HG03196 (cell line): ENCODE data around the gene PMEPA1.
"Not testable (repeated sequence)": the region's sequence is repeated elsewhere in the genome, so short reads cannot be mapped to it uniquely, and the experiment has no call there.

Experiments
- ATAC-seq: cut with Tn5 transposase; IDR thresholded peaks from one replicate; pipeline ENCODE4 v1.9.1; 2021; ENCODE audit not compliant: unreplicated experiment

Gene PMEPA1

DNA sequence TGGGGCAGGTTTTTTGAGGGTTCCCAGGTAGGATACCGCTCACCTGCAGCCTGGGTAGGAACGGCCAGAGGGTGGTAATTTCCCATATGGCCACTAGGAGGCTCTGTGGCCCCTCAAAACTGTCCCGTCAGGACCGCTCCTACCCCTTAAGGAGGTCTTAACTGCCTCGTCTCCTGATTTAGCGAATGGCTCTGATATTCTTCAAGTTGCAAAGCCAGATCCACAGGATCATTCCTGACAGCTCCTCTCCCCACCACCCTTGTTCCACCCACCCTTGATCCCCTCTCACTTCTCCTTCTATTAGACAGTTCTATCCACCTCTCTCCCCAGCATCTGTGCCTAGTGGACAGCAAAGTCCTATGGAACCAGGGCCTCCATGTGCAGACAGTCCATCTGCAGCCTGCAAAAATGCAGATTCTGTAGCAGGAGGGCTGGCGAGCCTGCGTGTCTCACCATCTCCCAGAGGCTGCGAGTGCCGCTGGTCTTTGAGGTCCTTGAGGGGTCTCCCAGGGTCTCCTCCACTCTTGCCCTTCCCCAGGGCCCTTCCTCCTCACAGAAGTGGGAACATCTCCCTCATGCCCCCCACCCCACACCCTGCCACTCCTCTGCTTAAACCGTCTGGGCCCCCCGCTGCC is 55.3 kb downstream of the PMEPA1 start:
- peak; percentile 67 for ATAC-seq

- no peak for ATAC-seq
Observed at GRCh38 chr20:57653910-57654309, 55.9 kb downstream of the PMEPA1 start.

- no peak for ATAC-seq
Observed at GRCh38 chr20:57653546-57653900, 56.3 kb downstream of the PMEPA1 start.

GRCh38 chr20:57652606-57653545 is 56.9 kb downstream of the PMEPA1 start:
- no peak for ATAC-seq

DNA sequence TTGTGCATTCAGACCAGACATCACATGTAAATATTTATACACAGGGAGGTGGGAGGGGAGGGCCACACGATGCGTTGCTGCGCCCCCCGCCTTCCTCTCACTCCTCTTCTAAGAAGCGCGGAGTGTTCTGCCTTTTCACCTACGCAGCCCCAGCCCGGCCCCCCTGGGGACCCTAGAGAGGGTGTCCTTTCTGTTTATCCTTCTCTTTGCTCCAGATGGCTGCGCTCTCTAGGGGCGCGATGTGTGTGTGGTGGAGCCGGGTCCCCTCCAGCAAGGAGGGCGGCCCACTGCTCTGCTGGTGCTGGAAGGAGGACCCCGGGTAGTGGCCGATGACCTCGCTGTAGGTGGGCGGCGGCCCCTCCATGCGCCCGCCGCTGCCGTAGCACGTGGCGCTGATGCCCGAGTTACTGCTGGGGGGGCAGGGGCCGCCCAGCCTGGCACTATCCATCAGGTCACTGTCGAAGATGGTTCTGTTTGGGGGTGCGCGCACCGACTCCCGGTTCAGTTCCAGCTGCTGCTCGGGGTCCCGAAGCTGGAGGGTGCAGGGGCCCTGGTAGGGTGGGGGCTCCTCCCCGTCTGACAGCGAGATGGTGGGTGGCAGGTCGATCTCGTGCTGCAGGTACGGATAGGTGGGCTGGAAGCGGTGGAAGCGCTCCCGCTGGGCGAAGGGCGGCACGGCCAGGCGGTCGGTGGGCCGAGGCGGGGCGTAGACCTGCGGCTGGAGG is 57.8 kb downstream of the PMEPA1 start:
- no peak for ATAC-seq

DNA sequence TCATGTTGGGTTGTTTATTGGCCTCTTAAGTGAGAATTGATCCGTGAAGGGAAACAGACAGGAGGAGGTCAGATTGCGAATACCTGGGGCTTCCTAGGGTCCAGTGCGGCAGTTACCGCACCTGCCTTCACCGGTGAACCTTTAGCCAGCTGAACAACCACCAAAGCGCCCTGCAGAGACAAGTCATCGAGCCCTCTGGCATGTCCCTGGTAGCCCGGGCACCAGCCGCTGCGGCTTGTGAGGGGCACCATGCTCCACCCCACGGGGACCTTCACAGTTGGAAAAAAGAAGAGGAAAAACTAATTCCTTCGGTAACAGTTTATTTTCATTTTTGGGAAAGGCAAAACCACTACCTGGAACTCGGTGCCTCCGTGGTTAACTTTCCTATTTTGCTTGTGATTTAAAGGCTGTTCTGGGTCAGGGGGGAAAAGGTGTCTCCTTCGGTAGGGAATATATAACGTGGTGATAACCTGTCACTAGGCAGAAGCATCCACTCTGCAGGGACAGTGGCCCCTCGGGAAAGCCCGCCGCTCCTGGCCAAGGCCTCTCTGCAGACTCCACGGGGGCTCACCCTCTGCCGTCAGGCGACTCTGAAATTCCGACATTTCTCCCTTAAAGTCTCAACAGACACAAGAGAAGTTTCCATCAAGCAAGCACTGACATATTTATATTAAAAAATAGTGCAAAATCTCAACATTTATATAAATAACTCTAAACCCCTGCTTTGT is 58.9 kb downstream of the PMEPA1 start:
- ATAC-seq, result no peak

- ATAC-seq, result no peak
Observed at GRCh38 chr20:57650266-57650665, 59.5 kb downstream of the PMEPA1 start.

DNA sequence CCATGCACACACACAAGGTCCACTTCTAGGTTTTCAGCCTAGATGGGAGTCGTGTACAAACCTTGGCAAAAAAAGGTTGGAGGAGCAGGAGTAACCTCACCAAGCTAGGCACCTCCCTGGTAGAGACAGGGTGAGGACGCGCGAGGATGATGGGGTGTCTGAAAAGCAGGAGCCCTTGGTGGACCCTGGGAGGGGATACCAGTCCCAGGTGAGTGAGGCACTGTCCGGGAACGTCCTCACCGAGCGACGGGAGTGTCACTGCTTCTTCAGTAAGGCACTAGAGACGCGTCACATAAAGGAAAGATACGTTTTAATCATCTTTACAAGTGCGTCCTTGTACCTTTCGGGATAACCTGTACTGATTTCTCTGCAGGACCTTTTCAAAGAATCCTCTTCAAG is 60.2 kb downstream of the PMEPA1 start:
- no peak for ATAC-seq

DNA sequence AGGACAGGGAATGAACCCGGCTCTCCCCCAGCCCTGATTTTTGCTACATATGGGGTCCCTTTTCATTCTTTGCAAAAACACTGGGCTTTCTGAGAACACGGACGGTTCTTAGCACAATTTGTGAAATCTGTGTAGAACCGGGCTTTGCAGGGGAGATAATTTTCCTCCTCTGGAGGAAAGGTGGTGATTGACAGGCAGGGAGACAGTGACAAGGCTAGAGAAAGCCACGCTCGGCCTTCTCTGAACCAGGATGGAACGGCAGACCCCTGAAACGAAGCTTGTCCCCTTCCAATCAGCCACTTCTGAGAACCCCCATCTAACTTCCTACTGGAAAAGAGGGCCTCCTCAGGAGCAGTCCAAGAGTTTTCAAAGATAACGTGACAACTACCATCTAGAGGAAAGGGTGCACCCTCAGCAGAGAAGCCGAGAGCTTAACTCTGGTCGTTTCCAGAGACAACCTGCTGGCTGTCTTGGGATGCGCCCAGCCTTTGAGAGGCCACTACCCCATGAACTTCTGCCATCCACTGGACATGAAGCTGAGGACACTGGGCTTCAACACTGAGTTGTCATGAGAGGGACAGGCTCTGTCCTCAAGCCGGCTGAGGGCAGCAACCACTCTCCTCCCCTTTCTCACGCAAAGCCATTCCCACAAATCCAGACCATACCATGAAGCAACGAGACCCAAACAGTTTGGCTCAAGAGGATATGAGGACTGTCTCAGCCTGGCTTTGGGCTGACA is 60.8 kb downstream of the PMEPA1 start:
- no peak for ATAC-seq

DNA sequence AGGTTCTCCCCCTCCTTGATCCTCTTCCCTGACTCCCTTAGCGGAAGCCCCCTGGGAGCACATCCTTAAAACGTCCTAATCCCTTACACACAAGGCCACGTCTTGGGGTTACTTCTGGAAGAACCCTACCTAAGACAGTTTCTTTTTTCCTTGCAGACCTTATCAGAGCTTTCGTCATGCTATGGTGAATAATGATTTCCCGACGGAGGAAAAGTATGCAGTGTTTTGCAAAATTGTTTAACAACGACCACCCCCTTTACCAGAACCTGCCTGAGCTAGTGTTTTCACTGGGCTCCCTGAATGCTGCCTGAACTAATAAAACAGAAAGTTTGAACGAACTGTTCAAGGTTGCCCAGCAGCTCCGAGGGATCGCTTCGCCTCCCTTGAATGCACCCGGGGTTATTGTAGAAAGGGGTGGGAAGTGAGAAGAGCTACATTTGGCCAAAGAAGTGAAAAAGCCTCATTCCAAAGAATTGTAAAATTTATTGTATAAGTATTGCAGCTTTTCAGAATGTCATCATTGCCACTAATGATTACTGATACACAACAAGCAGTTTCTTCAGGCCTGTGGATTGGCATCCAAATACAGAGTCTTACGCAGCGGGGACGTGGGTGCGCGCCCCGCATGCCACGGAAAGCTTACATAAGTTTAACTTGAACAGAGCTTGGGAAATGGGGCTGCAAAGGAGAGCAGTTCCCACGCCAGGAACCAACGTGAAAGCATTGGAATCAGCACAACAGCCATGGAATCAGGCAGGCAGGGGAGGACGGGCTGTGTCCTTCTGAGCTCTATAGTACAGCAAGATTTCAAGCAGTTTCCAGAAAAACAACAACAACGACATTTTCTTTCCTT is 61.7 kb downstream of the PMEPA1 start:
- no peak for ATAC-seq

- no peak for ATAC-seq
Observed at GRCh38 chr20:57647006-57647932, 62.5 kb downstream of the PMEPA1 start.

DNA sequence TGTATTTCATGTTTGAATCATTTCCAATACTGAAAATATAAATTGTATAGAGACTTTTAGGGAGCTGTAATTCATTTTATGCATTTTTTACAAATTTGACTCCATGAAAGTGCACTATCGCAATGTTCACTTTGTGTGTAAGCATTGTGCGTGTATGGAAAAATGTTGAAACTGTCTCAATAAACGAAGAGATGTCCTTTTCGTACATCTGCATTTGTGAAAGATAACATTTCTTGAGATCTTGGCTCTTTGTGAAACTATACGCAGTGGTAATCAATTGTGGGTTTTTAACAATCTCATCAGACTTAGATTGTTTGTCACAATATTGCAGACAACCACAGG is 70.9 kb downstream of the PMEPA1 start:
- no peak for ATAC-seq

- ATAC-seq, result no peak
Observed at GRCh38 chr20:57638173-57638894, 71.5 kb downstream of the PMEPA1 start.

DNA sequence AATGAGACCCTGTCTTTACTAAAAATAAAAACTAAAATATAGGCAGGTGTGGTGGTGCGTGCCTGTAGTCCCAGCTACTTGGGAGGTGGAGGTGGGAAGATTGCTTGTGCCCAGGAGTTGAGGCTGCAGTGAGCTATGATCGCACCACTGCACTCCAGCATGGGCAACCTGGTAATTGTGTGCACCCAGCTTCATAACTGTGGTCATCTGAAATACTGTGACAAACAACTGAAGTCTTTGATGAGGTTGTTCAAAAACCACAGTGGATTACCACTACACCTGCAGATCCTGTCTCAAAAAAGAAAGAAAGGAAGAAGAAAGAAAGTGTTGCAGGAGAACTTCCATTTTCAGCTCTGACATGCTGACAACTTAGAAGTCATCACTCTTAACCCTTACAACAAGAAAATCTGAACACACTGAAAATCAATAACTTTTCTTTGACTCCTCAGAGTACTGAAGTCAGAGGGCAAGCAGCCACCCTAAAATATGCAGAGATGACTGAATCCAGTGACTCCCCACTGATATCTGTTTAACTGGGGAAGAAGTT is 75.8 kb downstream of the PMEPA1 start:
- ATAC-seq, result no peak

DNA sequence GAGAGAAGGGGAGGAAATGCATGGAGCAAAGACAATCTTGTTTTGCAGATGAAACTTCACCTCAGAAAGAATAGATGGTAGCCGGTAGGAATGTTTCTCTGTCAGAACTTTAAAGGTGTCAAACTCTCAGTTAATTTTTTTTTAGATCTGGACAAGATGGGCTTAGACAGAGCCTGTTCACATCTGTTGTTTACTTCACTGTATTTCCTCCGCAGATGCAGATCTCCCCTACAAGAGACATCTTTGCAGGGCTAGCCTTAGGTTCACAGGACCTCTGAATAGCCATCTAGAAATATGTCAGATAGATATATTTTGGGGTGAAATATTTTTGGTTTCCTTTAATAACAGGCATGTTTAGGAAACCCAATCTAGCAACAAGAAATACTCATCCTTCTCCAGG is 77.5 kb downstream of the PMEPA1 start:
- no peak for ATAC-seq

GRCh38 chr20:57630061-57630460 is 79.8 kb downstream of the PMEPA1 start:
- no peak for ATAC-seq

GRCh38 chr20:57629491-57629901 is 80.3 kb downstream of the PMEPA1 start:
- not testable (repeated sequence) for ATAC-seq

DNA sequence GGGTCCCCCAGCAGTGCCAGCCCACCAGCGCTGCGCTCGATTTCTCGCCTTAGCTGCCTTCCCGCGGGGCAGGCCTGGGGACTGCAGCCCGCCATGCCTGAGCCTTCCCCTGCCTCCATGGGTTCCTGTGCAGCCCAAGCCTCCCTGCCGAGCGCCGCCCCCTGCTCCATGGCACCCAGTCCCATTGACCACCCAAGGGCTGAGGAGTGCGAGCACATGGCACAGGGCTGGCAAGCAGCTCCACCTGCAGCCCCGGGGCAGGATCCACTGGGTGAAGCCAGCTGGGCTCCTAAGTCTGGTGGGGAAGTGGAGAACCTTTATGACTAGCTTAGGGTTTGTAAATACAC is 80.9 kb downstream of the PMEPA1 start:
- not testable (repeated sequence) for ATAC-seq
